Sigmoid colon (tissue), 7 donors: ENCODE data around the gene TRPT1. TPM values are rescaled to one million over a fixed set of nuclear protein-coding genes. Genes with fewer than 3 reads are reported as not detected.

Source experiments
- DNase-seq: peaks from one replicate; pipeline ENCODE4 v3.0.0-alpha.2; 2019
- H3K27ac ChIP-seq, 4 donors: fragments of 200-600 bp; sonication (generic); one replicate each; pipeline ENCODE4 v1.5.1; 2016 to 2019; ENCODE audit warnings: mild to moderate bottlenecking in 1 of 4
- H3K27me3 ChIP-seq, 3 donors: fragments of 200-600 bp; sonication (generic); one replicate each; pipeline ENCODE4 v1.5.1; 2019; ENCODE audit warnings: mild to moderate bottlenecking in 1 of 3
- H3K36me3 ChIP-seq, 4 donors: fragments of 200-600 bp; sonication (generic); one replicate each; pipeline ENCODE4 v1.5.1; 2016 to 2019
- H3K4me1 ChIP-seq, 4 donors: fragments of 200-600 bp; sonication (generic); one replicate each; pipeline ENCODE4 v1.5.1; 2017 to 2019
- H3K4me3 ChIP-seq, 4 donors: fragments of 200-600 bp; sonication (generic); one replicate each; pipeline ENCODE4 v1.5.1; 2017 to 2019; ENCODE audit warnings: mild to moderate bottlenecking in 2 of 4, moderate library complexity in 1 of 4
- H3K9me3 ChIP-seq, 4 donors: fragments of 200-600 bp in 3 of 4; sonication (generic) in 3 of 4; one replicate each; pipeline versions ENCODE4 v1.5.1 to v1.6.1; 2013 to 2019
- CTCF ChIP-seq, 4 experiments: fragments of 450-650 bp in 3 of 4; fragments of 200-600 bp in 1 of 4; IDR thresholded peaks; one replicate each; pipeline ENCODE4 v1.5.1; 2016 to 2019; ENCODE audit warnings: antibody characterized with exemption in 4 of 4, mild to moderate bottlenecking in 3 of 4, moderate library complexity in 2 of 4
- EP300 ChIP-seq, 4 donors: sonication (generic); formaldehyde crosslinking; IDR thresholded peaks; one replicate each; pipeline ENCODE4 v1.6.1; 2017; ENCODE audit warnings: antibody characterized with exemption in 4 of 4
- POLR2A ChIP-seq, 2 donors: fragments of 450-650 bp; IDR thresholded peaks; one replicate each; pipeline ENCODE4 v1.6.1; 2016; ENCODE audit warnings: antibody characterized with exemption in 2 of 2, mild to moderate bottlenecking in 2 of 2, moderate library complexity in 2 of 2
- POLR2AphosphoS5 ChIP-seq, 4 donors: sonication (generic); formaldehyde crosslinking; IDR thresholded peaks; one replicate each; pipeline ENCODE4 v1.6.1; 2017; ENCODE audit warnings: antibody characterized with exemption in 4 of 4
- WGBS, 2 donors: extraction: QIAGEN DNeasy Blood & Tissue Kit; methylation state at CpG; one replicate each; pipeline ENCODE4 v1.1.7; 2013; 5-methylcytosine and 5-hydroxymethylcytosine counted together
- intact Hi-C: fragments of 100-400 bp; cut with DNase I; formaldehyde crosslinking; loops from one replicate; pipeline ENCODE4 v1.15.1; 2023
- polyA plus RNA-seq, 3 donors: library from polyadenylated mRNA; stranded (reverse); fragments of 200-250 nt; gene quantifications; one replicate each; pipeline ENCODE4 v1.2.3, GENCODE V29; 2013
- total RNA-seq, 4 donors: library from RNA; depleted of rRNA; stranded (reverse); fragments of >200 nt; gene quantifications; one replicate each; pipeline ENCODE4 v1.1.0, GENCODE V29; 2016
- donor health status: healthy with polysubstance abuse.
- donor health status: Bipolar disorder and iron deficiency.
- donor health status: healthy.

Gene TRPT1
- total and polyA plus RNA-seq, 7 donors: 45.7 to 82.8 (median 79.2) TPM

GRCh38 chr11:64208086-64208795 is 17.7 kb downstream of the TRPT1 start:
- DNase-seq: no peak
- 70 to 89% methylated on average over 23 of the region's 23 CpGs for WGBS, 2 donors

DNA sequence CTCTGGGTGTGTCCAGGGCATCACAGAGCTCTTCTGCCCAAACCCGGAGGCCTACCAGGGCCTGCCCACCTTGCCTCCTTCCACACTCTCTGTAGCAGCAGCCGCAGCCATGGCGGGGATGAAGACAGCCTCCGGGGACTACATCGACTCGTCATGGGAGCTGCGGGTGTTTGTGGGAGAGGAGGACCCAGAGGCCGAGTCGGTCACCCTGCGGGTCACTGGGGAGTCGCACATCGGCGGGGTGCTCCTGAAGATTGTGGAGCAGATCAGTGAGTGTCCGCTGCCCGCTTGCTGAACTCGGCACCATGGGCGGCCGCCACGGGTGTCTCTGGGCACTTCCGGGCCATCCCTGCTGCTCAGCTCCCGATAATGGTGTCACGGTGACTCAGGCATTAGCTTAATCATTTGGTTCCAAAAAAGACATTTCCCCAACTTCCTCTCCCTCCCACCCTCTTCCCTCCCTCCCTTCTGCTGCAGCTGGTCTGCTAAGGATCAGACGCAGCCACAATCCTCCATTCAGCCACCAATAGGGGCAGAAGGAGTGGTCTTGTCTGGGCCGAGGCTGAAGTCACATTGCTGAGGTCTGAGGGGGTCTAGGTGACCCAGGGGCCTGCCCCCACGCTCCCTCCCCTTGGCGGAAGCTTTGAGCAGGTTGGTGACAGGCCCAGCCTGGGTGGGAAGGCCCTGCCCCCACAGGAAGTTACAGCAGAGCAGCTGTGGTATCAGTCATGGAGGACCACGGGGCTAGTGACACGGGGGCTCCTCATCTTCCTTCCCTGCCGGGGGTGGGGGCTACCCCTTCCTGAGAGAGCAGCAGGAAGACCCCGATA is 18.5 kb downstream of the TRPT1 start:
- DNase-seq: peak; percentile 85
- Histone ChIP-seq H3K4me1 (peaks cover 0 to 32% (median 18%) of the 10 kb centered on the region in 4 donors), H3K36me3 (peaks cover 18 to 31% (median 18%) of the 10 kb centered on the region in 4 donors), H3K27ac (peak overlapping the region; percentile 68 to 77 (median 70)), H3K9me3 (no peaks in the 10 kb centered on the region), H3K4me3 (peak overlapping the region; percentile 0 to 41 (median 30)), H3K27me3 (no peaks in the 10 kb centered on the region)
- TF ChIP-seq POLR2A (IDR thresholded peaks at IDR 0.05) (no peak), POLR2AphosphoS5 (IDR thresholded peaks at IDR 0.05) (peak in 2 of 4 donors; percentile 33 to 41)
- intact Hi-C loops: no loop called here
- WGBS, 2 donors: 31 to 73% methylated on average over 30 of the region's 30 CpGs

More at GRCh38 chr11:64208086-64208795, 17.7 kb downstream of the TRPT1 start:
- H3K9me3 ChIP-seq: no peaks in the 10 kb centered on the region
- H3K4me3 ChIP-seq: peak overlapping the region in 3 of 4 donors; percentile 25 to 41 (median 34)
- peaks cover 10 to 23% (median 10%) of the 10 kb centered on the region in 4 donors for H3K36me3 ChIP-seq
- H3K27me3 ChIP-seq: no peaks in the 10 kb centered on the region
- H3K4me1 ChIP-seq: peaks cover 0 to 32% (median 18%) of the 10 kb centered on the region in 4 donors
- H3K27ac ChIP-seq: peak overlapping the region; percentile 68 to 77 (median 70)
- no peak for TF ChIP-seq POLR2AphosphoS5 (IDR thresholded peaks at IDR 0.05)
- TF ChIP-seq POLR2A (IDR thresholded peaks at IDR 0.05): no peak
- intact Hi-C loops: no loop called here

DNA sequence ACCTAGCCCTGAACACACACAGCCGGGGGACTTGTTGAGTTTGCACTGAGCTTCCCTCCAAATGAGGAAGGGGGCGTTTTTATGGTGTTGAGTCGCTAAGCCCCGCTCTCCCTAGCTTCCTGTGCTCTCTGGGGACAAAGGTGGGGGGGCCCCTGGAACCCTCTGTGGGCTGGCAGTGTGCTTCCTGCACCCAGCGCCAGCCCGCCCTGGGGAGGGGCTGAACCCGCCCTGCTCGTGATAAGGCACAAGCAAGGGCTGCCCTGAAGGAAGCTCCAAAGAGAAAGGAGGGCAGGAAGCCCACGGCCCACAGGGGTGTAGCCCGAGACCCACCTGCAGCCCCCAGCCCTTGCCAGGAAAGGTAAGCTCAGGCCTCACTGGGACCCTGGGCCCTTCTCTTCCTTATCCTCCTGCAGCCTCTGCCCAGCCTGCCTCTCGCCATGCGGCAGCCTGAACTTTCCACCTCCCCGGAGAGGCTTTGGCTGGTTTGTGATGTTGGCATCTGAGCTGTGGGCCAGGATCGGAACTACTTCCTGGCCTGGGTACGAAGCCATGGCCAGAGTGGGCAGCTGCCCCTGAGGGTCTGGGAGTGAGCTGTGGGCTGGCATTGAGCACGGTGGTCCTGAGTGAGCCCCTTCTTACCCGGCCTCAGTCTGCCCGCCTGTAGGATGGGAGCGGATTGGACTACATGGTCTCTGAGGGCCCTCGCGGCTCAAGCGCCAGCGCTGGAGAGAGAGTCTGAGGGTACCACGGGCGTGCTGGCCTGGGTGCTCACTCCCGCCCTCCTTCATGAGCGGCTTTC is 19.3 kb downstream of the TRPT1 start, which contains the start of gene FERMT3:
TSS of gene FERMT3 (plus strand) at position 265 of the 799 bp plus-strand sequence. CDS start 644 bp downstream, outside the sequence.
- H3K36me3 ChIP-seq: peaks cover 18 to 39% (median 22%) of the 10 kb centered on the region in 4 donors
- H3K27ac ChIP-seq: peak within 1 kb of the TSS; percentile 68 to 77 (median 70)
- H3K4me3 ChIP-seq: peak within 1 kb of the TSS; percentile 0 to 41 (median 30)
- intact Hi-C loops: no loop called here
- H3K9me3 ChIP-seq: no peaks in the 10 kb centered on the region
- H3K4me1 ChIP-seq: peaks cover 0 to 32% (median 18%) of the 10 kb centered on the region in 4 donors
- no peaks in the 10 kb centered on the region for H3K27me3 ChIP-seq
- TF ChIP-seq POLR2AphosphoS5 (IDR thresholded peaks at IDR 0.05) (no peak), POLR2A (IDR thresholded peaks at IDR 0.05) (no peak), EP300 (IDR thresholded peaks at IDR 0.05) (no peak), CTCF (IDR thresholded peaks at IDR 0.05) (no peak)
- 37 to 39% methylated on average over 27 of the region's 27 CpGs for WGBS, 2 donors
- DNase-seq: no peak

- Histone ChIP-seq H3K9me3 (no peaks in the 10 kb centered on the region), H3K4me3 (no peak overlapping the region), H3K4me1 (peaks cover 0 to 32% (median 18%) of the 10 kb centered on the region in 4 donors), H3K27ac (peak overlapping the region; percentile 17 to 69 (median 52)), H3K27me3 (no peaks in the 10 kb centered on the region), H3K36me3 (peaks cover 29 to 60% (median 39%) of the 10 kb centered on the region in 4 donors)
- TF ChIP-seq CTCF (IDR thresholded peaks at IDR 0.05) (peak; percentile 31 to 51 (median 48)), POLR2AphosphoS5 (IDR thresholded peaks at IDR 0.05) (peak in 3 of 4 donors; percentile 46 to 82 (median 77)), EP300 (IDR thresholded peaks at IDR 0.05) (no peak)
- intact Hi-C loops: loop anchor here (1.0 kb wide), 1 partner anchor 100 kb away; no protein-coding TSS in a partner anchor
- 12 to 30% methylated on average over 7 of the region's 7 CpGs for WGBS, 2 donors
- peak; percentile 94 for DNase-seq
Observed at GRCh38 chr11:64204464-64204989, 21.5 kb downstream of the TRPT1 start.

- no peak for TF ChIP-seq POLR2A (IDR thresholded peaks at IDR 0.05)
- no peak for TF ChIP-seq POLR2AphosphoS5 (IDR thresholded peaks at IDR 0.05)
- no peak for TF ChIP-seq EP300 (IDR thresholded peaks at IDR 0.05)
- TF ChIP-seq CTCF (IDR thresholded peaks at IDR 0.05): no peak
- no peaks in the 10 kb centered on the region for H3K9me3 ChIP-seq
- peak overlapping the region in 2 of 4 donors; percentile 25 to 58 for H3K27ac ChIP-seq
- intact Hi-C loops: loop anchor here (1.0 kb wide), 1 partner anchor 100 kb away; no protein-coding TSS in a partner anchor
- H3K27me3 ChIP-seq: no peaks in the 10 kb centered on the region
- no peak overlapping the region for H3K4me3 ChIP-seq
- H3K36me3 ChIP-seq: peaks cover 30 to 65% (median 41%) of the 10 kb centered on the region in 4 donors
- DNase-seq: no peak
- WGBS, 2 donors: 77 to 84% methylated on average over 16 of the region's 16 CpGs
- peaks cover 0 to 32% (median 18%) of the 10 kb centered on the region in 4 donors for H3K4me1 ChIP-seq
Observed at GRCh38 chr11:64204080-64204440, 21.9 kb downstream of the TRPT1 start.
